Suprapubic skin (tissue), 4 donors: ENCODE results near the gene NR3C1. TPM values are rescaled to one million over a fixed set of nuclear protein-coding genes. Genes with fewer than 3 reads are reported as not detected.
"Not testable (repeated sequence)": the region's sequence is repeated elsewhere in the genome, so short reads cannot be mapped to it uniquely, and the experiment has no call there.

Source experiments
- DNase-seq, 2 donors: peaks; one replicate each; pipeline ENCODE4 v3.0.0-alpha.2; 2019; ENCODE audit warnings: low spot score in 2 of 2
- H3K27ac ChIP-seq: fragments of 200-600 bp; sonication (generic); one replicate; pipeline ENCODE4 v1.5.1; 2019
- H3K27me3 ChIP-seq: fragments of 200-600 bp; sonication (generic); one replicate; pipeline ENCODE4 v1.5.1; 2019
- H3K36me3 ChIP-seq: fragments of 200-600 bp; sonication (generic); one replicate; pipeline ENCODE4 v1.5.1; 2019
- H3K4me1 ChIP-seq: fragments of 200-600 bp; sonication (generic); one replicate; pipeline ENCODE4 v1.5.1; 2019
- H3K4me3 ChIP-seq: fragments of 200-600 bp; sonication (generic); one replicate; pipeline ENCODE4 v1.5.1; 2019; ENCODE audit warnings: mild to moderate bottlenecking
- H3K9me3 ChIP-seq: fragments of 200-600 bp; sonication (generic); one replicate; pipeline ENCODE4 v1.5.1; 2019
- EP300 ChIP-seq: sonication (generic); formaldehyde crosslinking; IDR thresholded peaks from one replicate; pipeline ENCODE4 v1.6.1; 2017; ENCODE audit warnings: antibody characterized with exemption
- POLR2A ChIP-seq, 2 donors: fragments of 450-650 bp; IDR thresholded peaks; one replicate each; pipeline ENCODE4 v1.6.1; 2017; ENCODE audit warnings: antibody characterized with exemption in 2 of 2, mild to moderate bottlenecking in 2 of 2, moderate library complexity in 2 of 2
- POLR2AphosphoS5 ChIP-seq, 3 donors: sonication (generic); formaldehyde crosslinking; IDR thresholded peaks; one replicate each; pipeline ENCODE4 v1.6.1; 2017; ENCODE audit warnings: antibody characterized with exemption in 3 of 3
- WGBS: methylation state at CpG from one replicate; pipeline ENCODE4 v1.1.5; 2018; 5-methylcytosine and 5-hydroxymethylcytosine counted together
- total RNA-seq, 4 donors: library from RNA; depleted of rRNA; stranded (reverse); fragments of >200 nt; gene quantifications; one replicate each; pipeline ENCODE4 v1.1.0, GENCODE V29; 2016
- TF ChIP-seq, protein P1 (sequence below), 2 donors: fragments of 200-600 bp in 1 of 2; fragments of 450-650 bp in 1 of 2; sonication (generic) in 1 of 2; IDR thresholded peaks; one replicate each; pipeline ENCODE4 v1.5.1; 2016 to 2019; ENCODE audit warnings: antibody characterized with exemption in 2 of 2, mild to moderate bottlenecking in 1 of 2, moderate library complexity in 1 of 2

Gene NR3C1
- total RNA-seq, 4 donors from 2014 or later: 50.4 to 68.8 (median 56.5) TPM

DNA sequence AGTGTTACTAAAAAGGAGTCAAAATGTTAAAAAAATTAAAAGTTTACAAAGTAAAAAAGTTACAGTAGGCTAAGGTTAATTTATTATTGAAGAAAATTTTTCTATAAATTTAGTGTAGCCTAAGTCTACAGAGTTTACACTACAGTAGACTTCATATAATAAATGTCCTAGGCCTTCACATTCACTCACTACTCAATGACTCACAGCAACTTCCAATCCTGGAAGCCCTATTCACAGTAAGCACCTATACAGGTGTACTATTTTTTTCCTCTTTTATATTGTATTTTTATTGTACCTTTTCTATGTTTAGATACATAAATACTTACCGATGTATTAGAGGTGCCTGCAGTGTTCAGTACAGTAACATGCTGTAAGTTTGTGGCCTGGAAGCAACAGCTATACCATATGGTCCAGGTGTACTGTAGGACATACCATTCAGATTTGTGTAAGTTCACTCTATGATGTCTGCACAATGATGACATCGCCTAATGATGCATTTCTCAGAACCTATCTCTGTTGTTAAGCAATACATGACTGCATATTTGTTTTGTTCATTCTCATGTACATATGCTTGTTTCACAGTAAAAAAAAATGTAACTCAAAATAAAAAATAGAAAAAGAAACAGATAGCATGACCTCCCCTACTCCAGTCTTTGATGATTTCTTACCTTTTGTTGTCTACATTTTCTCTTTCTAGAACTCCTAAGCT, 64.7 kb downstream of the NR3C1 start:
- WGBS: 92% methylated on average over 2 of the region's 2 CpGs
- Histone ChIP-seq H3K4me3 (no peak overlapping the region), H3K27me3 (no peaks in the 10 kb centered on the region), H3K36me3 (no peaks in the 10 kb centered on the region), H3K9me3 (no peaks in the 10 kb centered on the region), H3K27ac (no peak overlapping the region), H3K4me1 (peaks cover 23% of the 10 kb centered on the region)
- DNase-seq: no peak
- TF ChIP-seq, protein P1, sequence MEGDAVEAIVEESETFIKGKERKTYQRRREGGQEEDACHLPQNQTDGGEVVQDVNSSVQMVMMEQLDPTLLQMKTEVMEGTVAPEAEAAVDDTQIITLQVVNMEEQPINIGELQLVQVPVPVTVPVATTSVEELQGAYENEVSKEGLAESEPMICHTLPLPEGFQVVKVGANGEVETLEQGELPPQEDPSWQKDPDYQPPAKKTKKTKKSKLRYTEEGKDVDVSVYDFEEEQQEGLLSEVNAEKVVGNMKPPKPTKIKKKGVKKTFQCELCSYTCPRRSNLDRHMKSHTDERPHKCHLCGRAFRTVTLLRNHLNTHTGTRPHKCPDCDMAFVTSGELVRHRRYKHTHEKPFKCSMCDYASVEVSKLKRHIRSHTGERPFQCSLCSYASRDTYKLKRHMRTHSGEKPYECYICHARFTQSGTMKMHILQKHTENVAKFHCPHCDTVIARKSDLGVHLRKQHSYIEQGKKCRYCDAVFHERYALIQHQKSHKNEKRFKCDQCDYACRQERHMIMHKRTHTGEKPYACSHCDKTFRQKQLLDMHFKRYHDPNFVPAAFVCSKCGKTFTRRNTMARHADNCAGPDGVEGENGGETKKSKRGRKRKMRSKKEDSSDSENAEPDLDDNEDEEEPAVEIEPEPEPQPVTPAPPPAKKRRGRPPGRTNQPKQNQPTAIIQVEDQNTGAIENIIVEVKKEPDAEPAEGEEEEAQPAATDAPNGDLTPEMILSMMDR (IDR thresholded peaks at IDR 0.05): no peak
- no peak for TF ChIP-seq POLR2AphosphoS5 (IDR thresholded peaks at IDR 0.05)
- no peak for TF ChIP-seq POLR2A (IDR thresholded peaks at IDR 0.05)
- no peak for TF ChIP-seq EP300

DNA sequence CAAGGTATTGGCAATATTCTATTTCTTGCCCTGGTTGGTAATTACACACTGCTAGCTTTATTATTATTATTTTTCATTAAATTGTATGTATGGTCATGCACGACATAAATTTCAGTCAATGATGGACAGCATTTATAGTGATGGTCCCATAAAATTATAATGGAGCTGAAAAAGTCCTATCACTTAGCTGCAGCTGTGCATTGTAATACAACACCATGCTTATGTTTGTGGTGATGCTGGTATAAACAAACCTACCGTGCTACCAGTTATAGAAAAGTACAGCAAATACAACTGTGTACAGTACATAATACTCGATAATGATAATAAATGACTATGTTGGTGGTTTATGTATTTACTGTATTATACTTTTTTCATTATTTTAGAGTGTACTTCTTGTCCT, 65.5 kb downstream of the NR3C1 start:
- Histone ChIP-seq H3K27me3 (no peaks in the 10 kb centered on the region), H3K36me3 (no peaks in the 10 kb centered on the region), H3K9me3 (no peaks in the 10 kb centered on the region), H3K27ac (no peak overlapping the region), H3K4me3 (no peak overlapping the region), H3K4me1 (peaks cover 23% of the 10 kb centered on the region)
- DNase-seq: no peak
- 91% methylated on average over 3 of the region's 3 CpGs for WGBS
- TF ChIP-seq POLR2A (IDR thresholded peaks at IDR 0.05) (no peak), EP300 (no peak), POLR2AphosphoS5 (IDR thresholded peaks at IDR 0.05) (no peak)
- TF ChIP-seq, protein P1 (IDR thresholded peaks at IDR 0.05): no peak

DNA sequence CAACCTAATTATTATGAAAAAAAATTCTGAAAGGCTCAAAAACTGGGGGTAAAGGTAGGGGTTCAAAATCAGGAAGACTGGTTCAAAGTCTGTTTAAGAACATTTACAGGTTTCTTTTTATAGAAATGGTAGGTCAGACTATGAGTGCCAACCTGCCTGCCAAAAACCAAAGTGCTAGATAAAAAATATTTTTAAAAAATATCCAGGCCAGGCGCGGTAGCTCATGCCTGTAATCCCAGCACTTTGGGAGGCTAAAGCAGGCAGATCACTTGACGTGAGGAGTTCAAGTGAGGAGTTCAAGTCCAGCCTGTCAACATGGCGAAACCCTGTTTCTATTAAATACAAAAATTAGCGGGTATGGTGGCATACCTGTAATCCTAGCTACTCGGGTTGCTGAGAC, 67.0 kb downstream of the NR3C1 start:
- 92% methylated on average over 6 of the region's 6 CpGs for WGBS
- H3K27ac ChIP-seq: no peak overlapping the region
- H3K4me3 ChIP-seq: no peak overlapping the region
- TF ChIP-seq EP300 (no peak), POLR2AphosphoS5 (IDR thresholded peaks at IDR 0.05) (no peak)
- no peaks in the 10 kb centered on the region for H3K9me3 ChIP-seq
- no peak for DNase-seq
- H3K27me3 ChIP-seq: no peaks in the 10 kb centered on the region
- H3K4me1 ChIP-seq: peaks cover 10% of the 10 kb centered on the region
- no peaks in the 10 kb centered on the region for H3K36me3 ChIP-seq

DNA sequence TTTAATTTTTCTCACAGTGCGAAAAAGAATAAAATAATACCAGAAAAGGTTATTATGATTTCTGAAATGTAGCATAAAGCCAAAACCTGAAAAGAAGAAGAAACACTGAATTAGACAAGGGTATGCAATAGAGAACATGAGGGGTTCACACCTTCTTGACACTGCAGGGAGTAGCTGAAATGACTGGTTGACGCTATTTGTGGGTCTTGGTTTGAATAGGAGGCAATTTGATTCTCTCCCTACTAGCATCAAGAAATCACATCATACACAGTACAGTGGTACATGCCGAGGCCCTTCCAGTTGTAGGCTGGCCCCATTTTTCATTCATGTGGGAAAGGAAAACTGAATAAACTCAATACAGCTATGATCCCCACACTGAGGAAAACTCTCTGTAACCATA, 68.6 kb downstream of the NR3C1 start:
- no peak for DNase-seq
- H3K4me3 ChIP-seq: no peak overlapping the region
- H3K4me1 ChIP-seq: peaks cover 5% of the 10 kb centered on the region
- H3K36me3 ChIP-seq: no peaks in the 10 kb centered on the region
- no peaks in the 10 kb centered on the region for H3K9me3 ChIP-seq
- H3K27me3 ChIP-seq: no peaks in the 10 kb centered on the region
- no peak overlapping the region for H3K27ac ChIP-seq
- TF ChIP-seq POLR2AphosphoS5 (IDR thresholded peaks at IDR 0.05): no peak
- no peak for TF ChIP-seq POLR2A (IDR thresholded peaks at IDR 0.05)
- no peak for TF ChIP-seq EP300
- TF ChIP-seq, protein P1 (IDR thresholded peaks at IDR 0.05): no peak
- 84% methylated on average over 3 of the region's 3 CpGs for WGBS

DNA sequence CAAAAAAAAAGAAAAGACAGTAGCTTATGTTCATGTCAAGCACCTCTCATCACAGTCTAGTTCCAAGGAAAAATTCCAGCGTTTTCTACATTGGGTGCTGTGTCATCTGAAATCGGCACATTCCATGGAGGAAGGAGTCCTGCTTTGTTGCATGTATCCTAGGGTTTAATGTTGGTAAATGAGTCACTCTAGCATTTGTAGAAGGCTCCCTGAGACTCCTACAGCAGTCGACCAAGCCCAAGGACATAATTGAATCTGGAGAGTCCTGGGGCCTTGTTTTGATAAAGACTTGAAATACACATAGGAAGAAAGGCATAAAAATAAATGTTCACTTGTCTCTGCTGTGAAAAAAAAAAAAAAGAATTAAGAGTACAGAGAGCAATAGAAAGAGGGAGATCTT, 69.1 kb downstream of the NR3C1 start:
- not testable (repeated sequence) for H3K36me3 ChIP-seq, H3K27me3 ChIP-seq, H3K27ac ChIP-seq, DNase-seq, H3K9me3 ChIP-seq, H3K4me3 ChIP-seq
- peaks cover 10% of the 10 kb centered on the region for H3K4me1 ChIP-seq
- 77% methylated on average over 3 of the region's 3 CpGs for whole genome bisulfite sequencing

DNA sequence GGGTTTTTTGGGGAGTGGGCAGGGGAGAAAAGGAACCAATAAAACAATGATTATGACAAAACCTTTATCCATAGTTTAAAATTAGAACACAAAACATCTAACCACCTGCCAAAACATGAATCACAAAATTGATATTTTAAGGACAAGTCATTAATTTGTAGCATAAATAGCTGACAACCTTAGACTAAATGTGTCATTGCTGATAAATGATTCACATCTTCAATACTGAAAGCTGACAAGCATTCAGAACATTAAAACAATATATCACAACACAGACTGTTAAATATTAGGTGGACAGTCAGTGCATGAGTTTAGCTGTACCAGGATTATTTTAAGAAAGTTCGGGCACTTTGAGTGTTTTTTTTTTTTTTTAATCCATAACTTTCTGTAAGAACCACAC, 71.5 kb downstream of the NR3C1 start:
- 95% methylated on average over 1 of the region's 1 CpG for WGBS
- TF ChIP-seq, protein P1 (IDR thresholded peaks at IDR 0.05): no peak
- TF ChIP-seq EP300 (no peak), POLR2A (IDR thresholded peaks at IDR 0.05) (no peak), POLR2AphosphoS5 (IDR thresholded peaks at IDR 0.05) (no peak)
- Histone ChIP-seq H3K9me3 (no peaks in the 10 kb centered on the region), H3K27ac (no peak overlapping the region), H3K36me3 (no peaks in the 10 kb centered on the region), H3K27me3 (no peaks in the 10 kb centered on the region), H3K4me1 (peaks cover 11% of the 10 kb centered on the region), H3K4me3 (no peak overlapping the region)
- DNase-seq: no peak
